HepG2 (cell line): ENCODE data around the gene METTL5. TPM values are rescaled to one million over a fixed set of nuclear protein-coding genes. Genes with fewer than 3 reads are reported as not detected.

Source experiments
- ATAC-seq: fragments of 200-7000 bp; cut with Tn5 transposase; 3 replicates; pipeline ENCODE4 v1.9.1; 2020; ENCODE audit warnings: mild to moderate bottlenecking, moderate library complexity
- BruUV-seq: library from RNA; stranded (reverse); fragments of 400-500 nt; replicated peaks from 2 replicates; lab custom pipeline; 2021; lab: Mats Ljungman, UMichigan
- CTCF ChIA-PET: fragments of 300-600 bp; formaldehyde crosslinking; extraction: SDS; loops from one replicate; lab custom pipeline; 2021; ENCODE audit warnings: low total read pairs, inconsistent platforms, low intra/inter-chr PET ratio; lab: Yijun Ruan, JAX
- POLR2A ChIA-PET: fragments of 350-600 bp; sonication (Branson Sonifier 250); formaldehyde crosslinking; loops from one replicate; lab custom pipeline; 2020; ENCODE audit warnings: antibody characterized with exemption, inconsistent platforms; lab: Yijun Ruan, JAX
- DNase-seq: peaks from one replicate; pipeline ENCODE4 v3.0.0-alpha.2; 2015; ENCODE audit warnings: low spot score
- FAIRE-seq: peaks from 3 replicates; lab custom pipeline; 2011; peaks lifted over from hg19 to GRCh38; lab: Jason Lieb, UNC
- H2AFZ ChIP-seq: one replicate; pipeline ENCODE4 v1.6.1; 2011; ENCODE audit warnings: low read length, inconsistent platforms
- H3K27ac ChIP-seq: fragments of 300-600 bp; 3 replicates; pipeline ENCODE4 v1.8.0; 2011; ENCODE audit warnings: mixed run types, mild to moderate bottlenecking, mixed read lengths, low read length, inconsistent platforms; ENCODE audit not compliant: insufficient read depth; ENCODE audit errors: extremely low read length
- H3K27me3 ChIP-seq, 2 experiments: fragments of 200-600 bp in 1 of 2; 2 replicates in 1 of 2; 3 replicates in 1 of 2; pipeline versions ENCODE4 v1.6.0 to v1.8.0; 2011; ENCODE audit warnings: low read length in 2 of 2, mild to moderate bottlenecking in 2 of 2, moderate library complexity in 2 of 2, inconsistent platforms in 1 of 2; ENCODE audit not compliant: insufficient read depth in 2 of 2, control insufficient read depth in 1 of 2
- H3K36me3 ChIP-seq, 2 experiments: fragments of 200-600 bp in 1 of 2; replicated peaks in 1 of 2; 2 replicates in 1 of 2; 3 replicates in 1 of 2; pipeline versions ENCODE4 v1.5.1 to v1.8.0; 2011; ENCODE audit warnings: low read length in 2 of 2, inconsistent platforms in 1 of 2; ENCODE audit not compliant: insufficient read depth in 2 of 2, control insufficient read depth in 1 of 2
- H3K4me1 ChIP-seq: 2 replicates; pipeline ENCODE4 v1.5.1; 2012; ENCODE audit warnings: low read length, inconsistent platforms; ENCODE audit not compliant: insufficient read depth
- H3K4me2 ChIP-seq: 2 replicates; pipeline ENCODE4 v1.6.0; 2011; ENCODE audit warnings: low read depth, low read length, inconsistent platforms
- H3K4me3 ChIP-seq, 3 experiments: fragments of 200-600 bp in 1 of 3; sonication (generic), shearing (Covaris generic) in 1 of 3; replicated peaks in 1 of 3; 2 replicates each; pipeline ENCODE4 v1.5.1; 2011 to 2016; ENCODE audit warnings: low read length in 3 of 3, inconsistent platforms in 2 of 3, low read depth in 2 of 3, mild to moderate bottlenecking in 2 of 3, control low read depth in 1 of 3, mixed read lengths in 1 of 3; ENCODE audit not compliant: insufficient read depth in 1 of 3
- H3K79me2 ChIP-seq: one replicate; pipeline ENCODE4 v1.6.1; 2011; ENCODE audit warnings: low read length, inconsistent platforms; ENCODE audit not compliant: insufficient read depth
- H3K9ac ChIP-seq: 2 replicates; pipeline ENCODE4 v1.6.0; 2011; ENCODE audit warnings: mild to moderate bottlenecking, low read depth, low read length, inconsistent platforms; ENCODE audit not compliant: insufficient read depth
- H3K9me3 ChIP-seq: 2 replicates; pipeline ENCODE4 v1.5.1; 2012; ENCODE audit warnings: mild to moderate bottlenecking, low read length
- H4K20me1 ChIP-seq: 2 replicates; pipeline ENCODE4 v1.6.0; 2011; ENCODE audit warnings: inconsistent platforms, mild to moderate bottlenecking, low read length, moderate library complexity; ENCODE audit not compliant: insufficient read depth
- ATF7 ChIP-seq, 2 experiments: fragments of 450-650 bp in 1 of 2; sonication (generic) in 1 of 2; formaldehyde crosslinking in 1 of 2; IDR thresholded peaks; 2 replicates each; pipeline versions ENCODE4 v1.4.0 to v1.6.1; 2016 to 2020; ENCODE audit warnings: antibody characterized with exemption in 1 of 2, mild to moderate bottlenecking in 1 of 2, missing genetic modification reagents in 1 of 2
- MXD4 ChIP-seq: IDR thresholded peaks from 2 replicates; pipeline ENCODE4 v1.6.1; 2016; ENCODE audit warnings: mild to moderate bottlenecking, missing biosample characterization, missing genetic modification reagents
- NFE2L2 ChIP-seq: fragments of 150-350 bp; IDR thresholded peaks from 2 replicates; pipeline ENCODE4 v1.6.1; 2014; ENCODE audit warnings: low read length
- NR2F6 ChIP-seq, 2 experiments: IDR thresholded peaks; 2 replicates each; pipeline ENCODE4 v1.6.1; 2016; ENCODE audit warnings: antibody characterized with exemption in 1 of 2, mild to moderate bottlenecking in 1 of 2
- PBX2 ChIP-seq: IDR thresholded peaks from 2 replicates; pipeline ENCODE4 v1.6.1; 2016; ENCODE audit warnings: control low read depth
- RAD21 ChIP-seq: fragments of 450-650 bp; formaldehyde crosslinking; IDR thresholded peaks from 2 replicates; pipeline ENCODE4 v1.5.0; 2020; ENCODE audit warnings: mild to moderate bottlenecking
- SMC3 ChIP-seq: IDR thresholded peaks from 2 replicates; pipeline ENCODE4 v1.6.1; 2011; ENCODE audit warnings: low read length, improper control_type of control experiment
- THAP11 ChIP-seq: IDR thresholded peaks from 2 replicates; pipeline ENCODE4 v1.6.1; 2016; ENCODE audit warnings: missing biosample characterization, missing genetic modification reagents
- THAP7 ChIP-seq: sonication (generic); formaldehyde crosslinking; IDR thresholded peaks from 2 replicates; pipeline ENCODE4 v1.8.1; 2023; ENCODE audit warnings: mild to moderate bottlenecking, missing genetic modification reagents
- ZFP37 ChIP-seq: sonication (generic); formaldehyde crosslinking; IDR thresholded peaks from 2 replicates; pipeline ENCODE4 v1.4.0; 2020; ENCODE audit warnings: missing genetic modification reagents, borderline replicate concordance
- ZNF280B ChIP-seq: sonication (generic); formaldehyde crosslinking; IDR thresholded peaks from 2 replicates; pipeline ENCODE4 v1.5.0; 2020; ENCODE audit warnings: missing genetic modification reagents, mild to moderate bottlenecking, borderline replicate concordance
- ZNF343 ChIP-seq: sonication (generic); formaldehyde crosslinking; IDR thresholded peaks from 2 replicates; pipeline ENCODE4 v1.4.0; 2020; ENCODE audit warnings: mild to moderate bottlenecking, missing genetic modification reagents
- ZNF362 ChIP-seq: sonication (generic); formaldehyde crosslinking; IDR thresholded peaks from 2 replicates; pipeline ENCODE4 v1.4.0; 2020; ENCODE audit warnings: missing genetic modification reagents, mild to moderate bottlenecking, borderline replicate concordance
- ZNF431 ChIP-seq: sonication (generic); formaldehyde crosslinking; IDR thresholded peaks from 2 replicates; pipeline ENCODE4 v1.9.0; 2022; ENCODE audit warnings: missing genetic modification reagents, low read depth, mild to moderate bottlenecking, borderline replicate concordance
- ZNF543 ChIP-seq: sonication (generic); formaldehyde crosslinking; IDR thresholded peaks from 2 replicates; pipeline ENCODE4 v1.4.0; 2020; ENCODE audit warnings: mild to moderate bottlenecking, missing genetic modification reagents
- ZNF605 ChIP-seq: sonication (generic); formaldehyde crosslinking; IDR thresholded peaks from 2 replicates; pipeline ENCODE4 v1.8.0; 2022; ENCODE audit warnings: mild to moderate bottlenecking, missing genetic modification reagents
- ZUFSP ChIP-seq: sonication (generic); formaldehyde crosslinking; IDR thresholded peaks from 2 replicates; pipeline ENCODE4 v1.9.0; 2021; ENCODE audit warnings: missing genetic modification reagents, mild to moderate bottlenecking, borderline replicate concordance
- ZZZ3 ChIP-seq: sonication (generic); formaldehyde crosslinking; IDR thresholded peaks from 2 replicates; pipeline ENCODE4 v1.4.0; 2020; ENCODE audit warnings: missing genetic modification reagents, mild to moderate bottlenecking, borderline replicate concordance
- WGBS: methylation state at CpG from one replicate; pipeline ENCODE4 v1.1.6; 2017; ENCODE audit warnings: low lambda C conversion rate; 5-methylcytosine and 5-hydroxymethylcytosine counted together
- in situ Hi-C: cut with HindIII; loops from 2 replicates; pipeline ENCODE4 v1.10.0; 2017; ENCODE audit warnings: low pct_unique_long_range_greater_than_20kb; ENCODE audit not compliant: extremely low pct_ligation_motif_present
- intact Hi-C: fragments of 100-400 bp; cut with micrococcal nuclease; formaldehyde crosslinking; loops from one replicate; pipeline ENCODE4 v1.10.0; 2022; ENCODE audit not compliant: unreplicated experiment
- polyA plus RNA-seq, 8 experiments: library from polyadenylated mRNA; depleted of rRNA in 3 of 8; stranded (reverse) in 7 of 8; unstranded in 1 of 8; fragments of >200 nt; fragmentation: Illumina TruSeq in 4 of 8; extraction: Trizol in 4 of 8; gene quantifications; 2 replicates each; pipeline versions ENCODE4 v1.2.1 to v1.2.3, GENCODE V29; 2011 to 2016; ENCODE audit warnings: low read depth in 4 of 8, missing spikeins in 1 of 8, mixed read lengths in 1 of 8; ENCODE audit not compliant: insufficient read depth in 1 of 8
- total RNA-seq, 5 experiments: library from RNA; depleted of rRNA; stranded (reverse); fragments of >200 nt; fragmentation: Illumina TruSeq; extraction: Trizol; gene quantifications; 2 replicates each; pipeline ENCODE4 v1.2.3, GENCODE V29; 2016; ENCODE audit warnings: low read depth in 1 of 5

The METTL5 gene
- total and polyA plus RNA-seq, 2 of the 13 experiments (the other 11 are each of a cell fraction or from before 2014, with no cell fraction given): 50.7 to 95.1 TPM

- ATAC-seq (peak; percentile 64), DNase-seq (peak; percentile 63), FAIRE-seq (peak; percentile 92)
- Histone ChIP-seq H3K27ac (no peak overlapping the region), H3K4me3 (no peak overlapping the region), H2AFZ (no peak overlapping the region), H3K27me3 (no peaks in the 10 kb centered on the region), H3K4me1 (peaks cover 43% of the 10 kb centered on the region), H4K20me1 (no peaks in the 10 kb centered on the region), H3K4me2 (no peak overlapping the region), H3K36me3 (no peaks in the 10 kb centered on the region), H3K9me3 (no peaks in the 10 kb centered on the region), H3K79me2 (no peaks in the 10 kb centered on the region), H3K9ac (no peak overlapping the region)
- BruUV-seq: no TSS peak
- ChIA-PET CTCF (interaction anchor here (1.0 kb wide), 1 partner anchor 239 kb away, joined by 6 read pairs; no protein-coding TSS in a partner anchor), POLR2A (no interaction called here)
- in situ Hi-C loops: no loop called here
- WGBS: 35% methylated on average over 12 of the region's 12 CpGs
- intact Hi-C loops: no loop called here
- TF ChIP-seq MXD4: no peak
- no peak for TF ChIP-seq ZNF280B
- TF ChIP-seq THAP11: 0 out of 2 replicates have a peak, but pooled peaks have one; percentile 23
- no peak for TF ChIP-seq ZNF362 (CRISPR knock-in tag)
- no peak for TF ChIP-seq ZNF431
- no peak for TF ChIP-seq NFE2L2
- no peak for TF ChIP-seq PBX2 (CRISPR knock-in tag)
- no peak for TF ChIP-seq ZZZ3 (CRISPR knock-in tag)
- no peak for TF ChIP-seq ATF7 (IDR thresholded peaks at IDR 0.05)
- TF ChIP-seq ATF7 (CRISPR knock-in tag; IDR thresholded peaks at IDR 0.05): no peak
- TF ChIP-seq NR2F6 (IDR thresholded peaks at IDR 0.05): no peak
- TF ChIP-seq NR2F6 (CRISPR knock-in tag; IDR thresholded peaks at IDR 0.05): 0 out of 2 replicates have a peak, but pooled peaks have one; percentile 22
- TF ChIP-seq ZNF605 (CRISPR knock-in tag): 0 out of 2 replicates have a peak, but pooled peaks have one; percentile 44
- peak; percentile 92 for TF ChIP-seq SMC3
- TF ChIP-seq ZUFSP (CRISPR knock-in tag): no peak
- no peak for TF ChIP-seq ZNF343
- TF ChIP-seq ZNF543 (CRISPR knock-in tag): no peak
- 0 out of 2 replicates have a peak, but pooled peaks have one; percentile 40 for TF ChIP-seq THAP7 (CRISPR knock-in tag)
- TF ChIP-seq RAD21 (CRISPR knock-in tag): peak; percentile 69; the same call in 1 of the 2 replicates
- TF ChIP-seq ZFP37 (CRISPR knock-in tag): no peak
Observed at GRCh38 chr2:169767243-169767888, 57.3 kb downstream of the METTL5 start.
